NCI-H2227 treated with DMSO at 0.1 percent for 48 hours (cell line): ENCODE measurements around the gene FTO.

Experiments used
- DNase-seq: peaks from one replicate; lab custom pipeline; 2025; lab: John Stamatoyannopoulos, UW

The FTO gene

DNA sequence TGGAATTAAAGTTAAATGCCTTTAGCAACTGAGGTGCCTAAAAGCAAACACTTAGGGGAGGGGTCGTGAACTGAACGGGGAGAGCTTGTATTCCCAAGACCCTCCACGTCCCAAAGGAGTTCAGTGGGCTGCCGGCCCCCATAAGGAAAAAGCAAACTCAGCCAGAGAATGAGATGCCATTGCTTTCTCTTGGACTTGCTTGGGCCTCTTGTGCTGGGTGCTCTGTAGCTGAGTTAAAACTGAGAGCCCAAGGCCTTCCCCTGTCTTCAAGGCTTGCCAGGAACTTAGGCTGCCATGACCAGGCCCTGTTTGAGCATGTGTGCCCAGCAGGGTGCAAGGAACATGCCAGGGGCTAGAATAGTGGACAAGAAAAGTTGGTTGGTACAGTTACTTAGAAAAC, 382.8 kb downstream of the FTO start:
- no peak for DNase-seq

DNA sequence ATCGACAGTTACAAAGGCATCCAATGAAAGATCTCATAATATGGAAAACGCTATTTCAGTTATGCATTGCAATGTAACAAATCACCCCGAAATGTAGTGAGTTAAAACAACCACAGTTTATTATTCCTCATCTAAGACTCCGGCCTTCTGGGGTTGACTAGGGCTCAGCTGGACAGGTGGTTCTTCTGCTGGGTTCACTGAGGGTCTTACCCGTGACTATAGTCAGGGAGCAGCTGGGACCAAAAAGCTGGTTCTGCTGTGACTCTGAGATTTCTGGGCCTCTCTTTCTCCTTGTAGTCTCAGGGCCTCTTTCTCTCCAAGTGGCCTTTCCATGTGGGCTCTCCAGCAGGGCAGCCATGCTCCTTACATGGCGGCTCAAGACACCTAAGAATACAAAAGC, 386.6 kb downstream of the FTO start:
- DNase-seq, result no peak

GRCh38 chr16:54093281-54093680, 389.3 kb downstream of the FTO start:
- DNase-seq, result no peak

- no peak for DNase-seq
Observed at GRCh38 chr16:54094641-54095040, 390.7 kb downstream of the FTO start.

DNA sequence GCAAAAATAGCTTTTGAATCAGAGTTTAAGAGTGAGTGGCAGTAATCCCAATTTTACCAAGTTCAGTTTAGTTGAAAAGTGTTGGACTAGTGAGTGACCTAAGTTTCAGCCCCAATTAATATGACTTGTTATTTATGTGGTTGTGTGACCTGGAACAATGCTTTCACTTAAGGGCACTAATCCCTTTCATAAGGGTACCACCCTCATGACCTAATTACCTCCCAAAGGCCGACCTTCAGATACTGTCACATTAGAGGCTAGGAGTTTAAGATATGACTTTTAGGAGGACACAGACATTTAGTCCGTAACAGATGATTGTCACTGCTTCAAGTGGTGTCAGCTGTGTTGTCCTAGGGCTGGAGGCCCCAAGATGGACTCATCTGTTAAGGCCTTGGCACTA, 392.7 kb downstream of the FTO start:
- DNase-seq, result no peak

- no peak for DNase-seq
Observed at GRCh38 chr16:54097774-54098173, 393.8 kb downstream of the FTO start.

DNA sequence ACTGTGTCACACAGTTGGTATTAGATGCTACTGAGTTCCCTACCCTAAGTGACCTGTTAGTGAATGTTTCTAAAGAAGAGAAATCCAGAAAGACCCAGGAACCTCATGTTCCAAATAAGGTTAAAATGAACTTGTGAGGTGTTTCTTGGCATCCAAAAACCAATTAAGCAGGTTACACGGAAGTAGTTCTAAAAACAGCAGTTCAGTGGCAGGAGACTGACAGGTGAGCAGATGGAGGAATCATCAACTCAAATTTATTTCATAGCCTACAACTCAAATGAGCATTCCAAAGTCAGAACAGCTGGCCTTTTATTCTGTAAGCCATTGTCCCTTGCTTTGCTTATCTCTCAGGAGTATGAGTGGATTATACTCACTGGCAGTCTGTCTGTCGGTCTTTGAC, 394.3 kb downstream of the FTO start:
- no peak for DNase-seq

- DNase-seq, result no peak
Observed at GRCh38 chr16:54099627-54100026, 395.7 kb downstream of the FTO start.

DNA sequence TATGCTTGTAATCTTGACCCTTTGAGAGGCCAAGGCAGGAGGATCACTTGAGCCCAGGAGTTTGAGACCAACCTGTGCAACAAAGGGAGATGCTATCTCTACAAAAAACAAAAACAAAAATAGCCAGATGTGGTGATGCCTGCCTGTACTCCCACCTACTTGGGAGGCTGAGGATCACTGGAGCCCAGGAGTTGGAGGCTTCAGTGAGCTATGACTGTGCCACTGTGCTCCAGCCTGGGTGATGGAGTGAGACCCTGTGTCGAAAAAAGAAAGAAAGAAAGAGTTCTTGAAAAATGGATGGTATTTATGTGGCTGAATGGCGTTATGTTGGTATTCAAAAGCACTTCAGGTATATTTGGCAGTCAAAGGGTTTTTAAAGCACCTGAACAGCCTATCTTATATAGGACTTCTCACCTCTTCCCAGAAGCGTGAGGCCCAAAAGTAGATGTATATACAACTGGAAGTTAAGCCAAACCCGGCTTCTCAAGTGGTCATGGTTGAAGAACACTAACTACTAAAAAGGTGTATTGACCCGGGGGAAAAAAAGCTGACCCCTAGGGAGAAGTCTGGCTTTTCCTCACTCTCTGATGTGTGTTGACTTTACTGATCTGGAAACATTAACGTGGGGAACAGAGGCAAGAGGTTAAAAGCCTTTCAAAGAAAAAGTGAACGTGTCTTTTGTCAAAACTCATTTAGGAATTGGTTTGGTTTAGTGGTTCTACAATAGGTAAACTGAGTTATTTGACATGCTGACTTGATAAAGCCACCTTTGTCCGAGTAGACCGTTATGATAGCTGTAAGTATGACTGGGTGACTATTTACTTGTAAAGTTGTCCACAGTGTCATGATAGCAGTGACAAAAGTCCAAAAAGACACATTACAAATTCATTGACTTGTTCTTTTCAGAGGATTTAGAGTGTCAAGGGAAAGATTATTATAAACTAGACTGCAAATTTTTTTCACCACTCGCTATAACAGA, 399.2 kb downstream of the FTO start:
- DNase-seq, result no peak

DNA sequence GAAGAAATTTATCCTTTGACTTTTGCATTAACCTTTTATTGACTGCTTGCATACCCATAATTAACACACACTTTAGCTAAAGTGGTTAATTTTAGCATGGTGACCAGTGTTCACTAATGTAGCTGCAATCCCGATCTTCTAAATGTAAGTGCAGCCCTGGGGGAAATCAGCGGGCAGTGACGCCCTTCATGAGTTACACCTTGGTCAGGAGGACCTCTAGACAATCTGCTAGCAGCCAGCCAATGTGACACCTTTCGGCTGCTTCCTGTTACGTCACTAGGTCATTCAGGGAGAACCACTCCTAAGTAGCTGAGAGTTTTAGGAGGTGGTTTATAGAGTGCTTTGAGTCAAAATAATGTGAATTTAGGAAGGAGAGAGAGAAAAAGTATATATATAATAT, 402.1 kb downstream of the FTO start:
- no peak for DNase-seq

DNA sequence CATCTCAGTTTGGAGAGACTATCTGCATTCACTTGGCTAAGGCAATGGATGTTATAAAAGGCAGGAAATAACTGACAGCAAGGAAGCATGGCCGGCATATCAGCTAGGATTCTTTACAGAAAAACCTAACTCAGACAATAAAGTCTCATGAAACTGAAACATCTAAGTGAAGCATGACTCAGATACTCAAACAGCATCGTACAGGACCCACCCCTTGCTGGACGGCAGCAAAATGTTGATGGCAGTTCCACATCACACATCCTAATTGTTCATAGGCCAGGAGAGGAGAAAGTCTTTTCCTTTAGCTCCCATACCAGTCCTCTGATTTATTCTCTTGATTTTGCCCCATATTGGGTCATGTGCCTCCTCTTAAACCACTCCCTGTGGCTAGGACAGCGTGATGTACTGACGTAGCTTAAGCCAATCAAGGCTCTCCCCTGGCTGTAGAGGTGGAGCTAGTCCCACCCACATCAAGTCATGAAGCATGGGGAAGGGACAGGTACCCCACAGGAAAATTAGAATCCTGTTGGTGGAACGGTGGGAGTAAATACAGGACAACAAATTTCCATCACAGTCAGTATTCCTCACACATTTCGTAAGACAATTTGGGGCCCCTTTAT, 403.7 kb downstream of the FTO start:
- DNase-seq, result no peak

DNA sequence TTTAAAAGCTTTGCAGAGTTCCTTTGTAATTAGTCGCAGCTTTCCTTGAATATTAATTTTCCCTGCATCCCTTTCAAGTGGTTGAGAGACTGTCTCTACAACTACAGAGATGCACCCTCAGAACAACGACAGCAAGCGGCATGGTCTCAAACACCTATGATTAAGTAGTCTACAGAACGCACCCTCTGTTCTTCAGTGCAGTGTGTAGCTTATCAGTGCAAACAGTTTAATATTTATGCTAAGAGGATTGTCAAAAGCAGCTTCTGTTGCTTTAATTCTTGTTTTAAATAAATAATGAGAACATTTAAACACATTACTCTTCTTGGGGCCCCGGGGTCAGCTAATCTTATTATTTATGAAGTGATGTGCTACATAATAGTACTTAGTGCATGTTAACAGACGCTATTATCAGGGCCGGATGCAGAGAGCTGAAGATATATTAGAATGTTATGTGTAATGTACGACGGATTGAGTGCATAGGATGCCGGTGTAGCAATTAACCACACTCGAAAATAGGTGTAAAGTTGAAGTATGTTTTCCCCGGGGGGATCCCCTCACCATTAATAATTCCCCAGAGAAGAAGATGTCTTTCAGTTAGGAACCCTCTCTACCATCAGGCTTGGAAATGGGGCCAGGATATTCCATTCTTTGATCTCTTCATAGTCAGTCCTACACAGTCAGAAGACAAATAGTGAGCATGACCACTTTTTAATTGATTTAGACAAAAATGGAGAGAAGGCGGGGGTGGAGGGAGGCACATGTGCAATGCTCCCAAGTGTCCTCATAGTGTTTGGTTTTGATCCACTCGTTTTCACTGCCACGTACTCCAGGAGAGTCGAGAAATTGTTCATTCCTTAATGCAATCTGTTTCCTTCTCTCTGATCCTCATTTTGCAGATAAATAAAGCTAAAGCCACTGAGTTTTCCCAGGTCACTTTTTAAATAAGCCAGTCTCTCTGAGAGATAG, 406.3 kb downstream of the FTO start:
- no peak for DNase-seq

DNA sequence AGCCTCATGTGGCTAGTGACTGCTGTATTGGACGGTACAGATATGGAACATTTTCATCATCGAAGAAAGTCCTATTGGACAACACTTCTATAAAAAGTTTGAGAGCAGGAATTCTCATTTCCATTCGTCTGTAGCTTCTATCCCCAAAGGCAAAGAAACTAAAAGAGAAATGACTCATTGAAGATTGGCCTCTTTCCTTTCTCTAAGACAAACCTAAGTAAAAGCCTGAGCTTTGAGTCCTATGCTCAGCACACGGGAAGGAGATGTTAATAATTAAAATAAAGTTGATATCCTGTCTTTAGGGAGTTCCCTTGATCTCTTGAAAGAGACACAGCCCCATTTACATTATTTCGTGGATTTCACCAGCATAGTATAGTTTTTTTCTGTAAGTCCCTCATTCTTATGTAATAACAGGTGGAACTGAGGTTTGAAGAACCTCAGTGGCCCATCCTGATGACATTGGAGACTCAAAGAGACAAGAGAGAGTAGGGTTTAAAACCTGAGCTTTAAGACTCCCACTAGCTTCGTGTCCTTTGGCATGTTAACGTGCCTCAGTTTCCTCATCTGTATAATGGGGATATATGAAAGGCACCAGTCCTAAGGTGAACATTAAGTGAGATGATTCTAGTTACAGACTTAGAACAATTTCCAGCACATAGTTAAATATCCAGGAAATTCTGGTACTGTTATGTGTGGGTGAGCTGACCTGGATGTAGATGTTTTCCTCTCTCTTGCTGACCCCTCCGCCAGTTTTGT, 408.7 kb downstream of the FTO start:
- DNase-seq, result no peak

DNA sequence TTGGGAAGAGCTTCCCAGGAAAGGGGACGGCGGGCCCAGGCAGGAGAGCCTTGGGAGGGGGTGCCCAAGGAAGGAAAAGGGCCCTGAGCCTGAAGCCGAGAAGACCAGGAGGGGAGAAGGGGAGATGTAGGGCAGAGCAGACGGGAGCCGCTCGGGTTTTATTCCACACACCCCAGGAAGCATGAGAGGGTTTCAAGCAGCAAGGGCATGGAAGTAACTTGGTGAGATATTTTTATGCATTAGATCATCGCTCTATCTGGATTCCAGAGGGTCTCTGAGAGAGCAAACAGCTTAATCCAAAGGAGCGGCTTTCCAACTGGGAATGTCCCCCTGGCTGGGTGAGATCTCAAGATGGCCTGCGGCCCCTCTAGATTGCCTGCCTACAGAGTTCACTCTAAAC, 411.6 kb downstream of the FTO start:
- DNase-seq, result no peak

DNA sequence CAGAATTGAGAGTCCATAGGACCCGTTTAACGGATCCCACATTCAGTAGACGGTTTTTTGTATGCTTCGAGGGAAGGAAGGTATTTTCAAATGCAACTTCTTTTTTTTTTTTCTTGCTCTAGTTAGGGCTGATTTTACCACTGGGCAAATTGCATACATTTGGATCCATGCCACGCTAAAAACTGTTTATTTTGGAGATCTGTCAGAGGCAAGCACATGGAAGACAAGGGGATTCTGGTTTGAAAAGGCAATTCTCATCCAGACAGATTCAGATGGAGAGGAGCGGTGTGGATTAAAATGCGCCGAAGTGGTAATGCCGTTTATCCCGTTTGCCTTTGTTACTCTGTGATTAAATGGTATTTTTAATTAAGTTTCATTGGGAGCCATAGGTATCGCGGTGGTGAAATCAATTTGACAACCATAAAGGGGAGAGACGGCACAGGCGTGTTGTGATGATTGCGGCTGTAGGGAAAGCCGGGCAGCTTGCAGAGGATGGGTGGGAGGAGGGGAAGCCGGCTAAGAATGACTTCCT, 412.2 kb downstream of the FTO start:
- no peak for DNase-seq

GRCh38 chr16:54118846-54119245, 414.9 kb downstream of the FTO start:
- DNase-seq, result no peak

DNA sequence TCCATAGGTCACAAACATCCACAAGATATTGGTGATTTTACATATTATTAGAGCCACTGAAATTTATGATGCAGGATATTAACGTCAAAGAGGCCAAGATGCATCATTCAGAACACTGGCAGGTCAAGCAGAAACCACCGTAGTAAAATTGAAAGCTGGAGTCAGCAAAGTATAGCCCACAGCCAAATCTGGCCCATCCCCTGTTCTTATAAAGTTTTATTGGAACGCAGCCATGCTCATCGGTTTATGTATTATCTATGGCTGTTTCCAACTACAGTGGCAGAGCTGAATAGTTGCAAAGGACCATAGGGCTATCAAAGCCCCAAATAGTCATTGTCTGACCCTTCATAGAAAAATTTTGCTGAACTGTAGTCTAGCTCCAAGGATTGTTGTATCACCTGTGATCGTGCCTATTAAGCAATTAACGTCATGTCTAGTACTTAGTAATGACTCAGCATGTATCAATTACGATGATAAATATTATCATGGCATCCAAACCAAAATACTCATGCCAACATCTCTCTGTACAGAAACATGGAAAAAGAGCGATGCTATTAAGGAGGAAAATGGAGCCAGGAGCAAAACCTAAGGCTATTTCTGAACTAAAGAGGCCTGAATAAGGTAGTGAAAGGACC, 417.0 kb downstream of the FTO start:
- DNase-seq, result no peak

DNA sequence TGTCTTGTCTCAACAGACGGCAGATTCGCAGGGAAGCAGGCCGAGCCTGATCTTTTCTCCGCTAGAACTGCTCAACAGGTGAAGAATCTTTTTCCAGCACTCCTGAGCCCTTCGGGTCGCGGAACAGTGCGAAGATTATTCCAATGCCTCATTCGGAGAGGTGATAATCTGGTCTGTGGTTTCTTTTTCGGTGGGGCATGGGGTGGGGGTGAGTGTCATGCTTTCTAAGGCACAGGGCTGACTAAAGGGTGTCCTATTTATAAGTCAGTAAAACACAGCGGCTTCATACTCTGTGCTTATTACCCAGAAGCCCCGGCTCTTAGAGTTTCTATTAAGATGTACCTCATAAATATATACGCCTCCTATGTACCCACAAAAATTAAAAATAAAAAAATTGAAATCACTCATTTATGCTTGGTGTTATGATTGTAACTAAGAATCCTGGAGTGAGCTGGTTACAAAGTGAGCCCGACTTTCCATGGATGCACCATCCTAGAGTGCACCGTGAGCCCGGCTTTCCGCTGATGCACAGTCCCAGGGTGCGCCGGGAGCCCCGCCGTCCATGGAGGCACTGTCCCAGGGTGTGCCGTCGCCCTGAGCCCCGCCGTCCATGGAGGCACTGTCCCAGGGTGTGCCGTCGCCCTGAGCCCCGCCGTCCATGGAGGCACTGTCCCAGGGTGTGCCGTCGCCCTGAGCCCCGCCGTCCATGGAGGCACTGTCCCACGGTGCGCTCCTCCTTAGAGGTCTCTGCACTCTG, 417.8 kb downstream of the FTO start:
- DNase-seq, result no peak

DNA sequence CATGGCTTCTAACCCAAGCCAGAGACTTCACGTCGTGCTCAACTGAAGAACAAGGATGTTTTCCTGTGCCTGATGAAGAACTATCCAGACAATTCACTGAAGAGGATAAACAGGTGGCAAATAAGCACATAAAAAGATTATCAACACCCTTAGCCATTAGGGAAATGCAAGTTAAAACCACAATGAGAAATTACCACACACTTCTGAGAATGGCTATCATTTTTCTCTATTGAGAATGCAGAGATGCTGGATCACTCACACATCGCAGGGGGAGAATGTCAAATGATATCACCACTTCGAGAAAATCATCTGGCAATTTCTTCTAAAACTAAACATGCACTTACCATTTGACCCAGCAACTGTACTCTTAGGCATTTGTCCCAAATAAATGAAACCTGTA, 419.8 kb downstream of the FTO start:
- DNase-seq, result no peak
